Activated CD8-positive, alpha-beta memory T cell treated with anti-CD3 and anti-CD28 coated beads for 4 hours (primary cell): ENCODE data around the gene PTPRB.

Experiments
- DNase-seq, 2 donors: peaks; one replicate each; pipeline ENCODE4 v3.0.0-alpha.2; 2020; ENCODE audit warnings: low read depth in 2 of 2

Gene PTPRB

GRCh38 chr12:70637303-70638085 is at the start of gene PTPRB:
PTPRB (minus strand) TSS chr12:70637429; CDS start chr12:70637395, 34 bp downstream.
- no peak for DNase-seq

GRCh38 chr12:70686907-70687306 is 49.7 kb upstream of the PTPRB start:
- no peak for DNase-seq

GRCh38 chr12:70686299-70686698 is 49.1 kb upstream of the PTPRB start:
- no peak for DNase-seq

- no peak for DNase-seq
Observed at GRCh38 chr12:70683976-70684375, 46.7 kb upstream of the PTPRB start.

- DNase-seq, result no peak
Observed at GRCh38 chr12:70671698-70672097, 34.5 kb upstream of the PTPRB start.

- DNase-seq, result no peak
Observed at GRCh38 chr12:70670948-70671347, 33.7 kb upstream of the PTPRB start.

GRCh38 chr12:70667253-70667652 is 30.0 kb upstream of the PTPRB start:
- no peak for DNase-seq

GRCh38 chr12:70666364-70666763 is 29.1 kb upstream of the PTPRB start:
- DNase-seq, result no peak

- no peak for DNase-seq
Observed at GRCh38 chr12:70664465-70664881, 27.2 kb upstream of the PTPRB start.

- no peak for DNase-seq
Observed at GRCh38 chr12:70663838-70664237, 26.6 kb upstream of the PTPRB start.

GRCh38 chr12:70661466-70662161 is 24.4 kb upstream of the PTPRB start:
- no peak for DNase-seq

- DNase-seq, result no peak
Observed at GRCh38 chr12:70660620-70661219, 23.5 kb upstream of the PTPRB start.

- no peak for DNase-seq
Observed at GRCh38 chr12:70660002-70660604, 22.9 kb upstream of the PTPRB start.

- DNase-seq, result no peak
Observed at GRCh38 chr12:70659077-70659606, 21.9 kb upstream of the PTPRB start.

GRCh38 chr12:70657616-70658286 is 20.5 kb upstream of the PTPRB start:
- no peak for DNase-seq

GRCh38 chr12:70652451-70652850 is 15.2 kb upstream of the PTPRB start:
- no peak for DNase-seq

GRCh38 chr12:70648831-70649230 is 11.6 kb upstream of the PTPRB start:
- no peak for DNase-seq

- DNase-seq, result no peak
Observed at GRCh38 chr12:70648191-70648590, 11.0 kb upstream of the PTPRB start.

- DNase-seq, result no peak
Observed at GRCh38 chr12:70646850-70647249, 9.6 kb upstream of the PTPRB start.

- DNase-seq, result no peak
Observed at GRCh38 chr12:70645494-70646317, 8.5 kb upstream of the PTPRB start.

- DNase-seq, result no peak
Observed at GRCh38 chr12:70644861-70645260, 7.6 kb upstream of the PTPRB start.
